Stimulated activated CD4-positive, alpha-beta T cell treated with anti-CD3 and anti-CD28 coated beads, TNF-alpha, amount 100 ng/mL, for 48 hours (primary cell): ENCODE results near the gene HSP90AA1.
"Not testable (repeated sequence)": the region's sequence is repeated elsewhere in the genome, so short reads cannot be mapped to it uniquely, and the experiment has no call there.

Experiments used
- DNase-seq, 3 donors: peaks; one replicate each; pipeline ENCODE4 v3.0.0-alpha.2; 2020; ENCODE audit warnings: low read depth in 3 of 3

Gene HSP90AA1

DNA sequence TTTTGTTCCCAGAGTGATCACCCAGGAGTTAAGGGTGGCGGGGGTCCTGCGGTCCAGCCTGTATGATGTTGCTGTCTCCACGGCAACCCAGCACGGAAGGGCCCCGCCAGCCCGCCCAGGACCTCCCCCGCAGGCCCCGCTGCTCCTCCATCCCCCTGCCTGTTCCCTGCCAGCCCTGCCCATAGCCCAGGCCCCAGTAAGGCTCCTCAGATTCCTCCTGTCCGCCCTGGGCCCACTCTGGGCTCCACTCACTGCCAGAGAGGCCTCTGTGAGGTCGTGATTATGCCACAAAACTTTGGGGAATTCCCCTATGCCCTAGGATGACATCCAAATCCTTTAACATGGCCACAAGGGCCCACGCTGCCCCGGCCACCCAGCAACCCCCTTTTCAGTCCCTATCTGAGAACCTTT is 20.8 kb downstream of the HSP90AA1 start:
- DNase-seq, result no peak

DNA sequence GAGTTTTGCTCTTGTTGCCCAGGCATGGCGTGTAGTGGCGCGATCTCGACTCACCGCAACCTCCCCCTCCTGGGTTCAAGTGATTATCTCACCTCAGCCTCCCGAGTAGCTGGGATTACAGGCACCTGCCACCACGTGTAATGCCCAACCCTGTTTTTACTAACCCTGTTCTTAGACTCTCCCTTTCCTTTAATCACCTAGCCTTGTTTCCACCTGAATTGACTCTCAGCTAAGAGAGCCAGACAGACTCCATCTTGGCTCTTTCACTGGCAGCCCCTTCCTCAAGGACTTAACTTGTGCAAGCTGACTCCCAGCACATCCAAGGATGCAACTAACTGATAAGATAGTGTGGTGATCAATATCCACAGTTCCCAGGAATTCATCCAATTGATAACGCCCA is 22.3 kb downstream of the HSP90AA1 start:
- DNase-seq, result not testable (repeated sequence)

- DNase-seq, result no peak
Measured at GRCh38 chr14:102063808-102064429, 22.9 kb downstream of the HSP90AA1 start.

GRCh38 chr14:102063109-102063807 is 23.6 kb downstream of the HSP90AA1 start:
- DNase-seq, result peak; percentile 40 to 55 (median 43)

DNA sequence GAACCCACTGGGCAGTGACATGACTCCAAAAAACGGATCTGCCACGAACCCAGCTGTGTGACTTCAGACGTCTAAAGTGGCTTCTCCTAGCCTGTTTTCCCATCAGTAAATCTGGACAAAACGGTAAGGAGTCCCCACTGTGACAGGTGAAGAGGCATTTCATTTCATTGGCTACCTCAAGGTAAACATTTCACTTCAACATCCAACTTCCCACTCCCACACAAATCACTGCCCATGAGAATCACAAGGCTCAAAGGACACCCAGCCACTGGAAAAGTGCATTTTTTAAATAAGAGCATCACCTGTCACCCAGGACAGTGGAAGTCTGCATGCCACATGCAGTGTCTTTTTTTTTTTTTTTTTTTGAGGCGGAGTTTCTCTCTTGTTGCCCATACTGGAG is 27.9 kb downstream of the HSP90AA1 start:
- DNase-seq, result no peak

DNA sequence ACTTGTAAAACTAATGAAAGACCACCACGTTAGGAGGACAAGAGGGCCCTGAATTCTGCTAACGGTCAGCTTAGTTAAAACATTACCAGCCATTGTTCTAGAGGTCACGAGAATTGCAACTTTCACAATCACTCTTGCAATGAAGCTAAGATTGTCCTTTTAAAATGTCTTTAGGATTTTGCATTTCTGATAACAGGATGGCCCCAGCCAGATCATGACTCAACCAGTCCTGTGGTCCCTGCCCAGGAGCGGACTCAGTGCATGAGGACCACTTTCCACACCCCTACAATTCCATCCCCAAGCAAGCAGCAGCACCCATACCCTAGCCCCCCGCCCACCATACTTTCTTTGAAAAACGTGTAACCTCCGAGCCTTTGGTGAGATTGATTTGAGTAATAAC is 28.7 kb downstream of the HSP90AA1 start:
- no peak for DNase-seq

GRCh38 chr14:102057480-102058114 is 29.2 kb downstream of the HSP90AA1 start:
- DNase-seq, result no peak

- no peak for DNase-seq
Measured at GRCh38 chr14:102056694-102057442, 30.0 kb downstream of the HSP90AA1 start.

- no peak for DNase-seq
Measured at GRCh38 chr14:102055181-102055901, 31.5 kb downstream of the HSP90AA1 start.

- no peak for DNase-seq
Measured at GRCh38 chr14:102052522-102052921, 34.3 kb downstream of the HSP90AA1 start.

DNA sequence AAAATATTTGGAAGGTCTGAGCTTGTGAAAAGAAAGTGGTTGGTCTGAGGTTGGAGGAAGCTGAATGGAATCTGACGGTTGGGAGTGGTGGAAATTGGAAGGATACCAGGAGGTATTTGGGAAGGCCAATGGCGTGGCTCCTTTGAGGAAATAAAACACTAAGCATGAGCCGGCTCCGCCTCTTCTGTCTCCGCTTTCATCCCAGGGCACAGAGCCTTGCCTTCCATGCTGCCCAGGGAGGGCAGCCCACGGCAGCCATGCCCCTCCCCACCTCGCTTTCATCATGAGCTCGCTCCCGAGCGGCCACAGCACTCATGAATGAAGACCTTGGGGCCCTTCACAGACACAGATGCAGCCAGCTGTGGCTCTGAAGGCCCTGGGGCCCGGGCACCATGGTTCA is 36.2 kb downstream of the HSP90AA1 start:
- no peak for DNase-seq

GRCh38 chr14:102050026-102050405 is 36.8 kb downstream of the HSP90AA1 start:
- DNase-seq, result no peak

DNA sequence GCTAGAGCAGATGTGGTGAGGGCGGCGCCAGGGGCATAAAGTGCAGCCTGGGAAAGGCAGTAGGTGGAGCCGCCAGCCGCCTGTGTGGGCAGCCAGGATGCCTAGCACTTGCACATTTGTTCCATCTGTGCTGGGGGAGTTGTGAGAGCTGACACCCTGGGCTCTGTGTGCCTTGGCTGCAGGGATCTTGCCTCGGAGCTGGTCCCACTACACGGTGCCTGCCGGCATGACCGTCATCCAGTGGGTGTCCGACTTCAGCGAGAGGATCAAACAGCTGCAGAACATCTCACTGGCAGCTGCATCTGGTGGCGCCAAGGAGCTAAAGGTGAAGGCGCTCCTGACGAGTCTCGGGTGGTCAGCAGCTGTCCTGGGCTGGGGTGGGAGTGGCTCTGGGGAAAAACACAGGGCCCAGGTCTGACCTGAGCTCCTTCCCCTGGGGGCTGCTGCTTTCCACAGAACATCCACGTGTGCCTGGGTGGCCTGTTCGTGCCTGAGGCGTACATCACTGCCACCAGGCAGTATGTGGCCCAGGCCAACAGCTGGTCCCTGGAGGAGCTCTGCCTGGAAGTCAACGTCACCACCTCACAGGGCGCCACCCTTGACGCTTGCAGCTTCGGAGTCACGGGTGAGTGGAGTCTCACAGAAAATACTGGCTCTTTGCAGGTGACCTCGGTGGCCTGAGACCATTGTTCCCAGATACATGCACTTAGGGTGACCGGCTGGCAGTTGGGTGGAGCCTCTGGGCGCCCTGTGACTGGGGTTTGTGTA is 37.4 kb downstream of the HSP90AA1 start:
- no peak for DNase-seq

DNA sequence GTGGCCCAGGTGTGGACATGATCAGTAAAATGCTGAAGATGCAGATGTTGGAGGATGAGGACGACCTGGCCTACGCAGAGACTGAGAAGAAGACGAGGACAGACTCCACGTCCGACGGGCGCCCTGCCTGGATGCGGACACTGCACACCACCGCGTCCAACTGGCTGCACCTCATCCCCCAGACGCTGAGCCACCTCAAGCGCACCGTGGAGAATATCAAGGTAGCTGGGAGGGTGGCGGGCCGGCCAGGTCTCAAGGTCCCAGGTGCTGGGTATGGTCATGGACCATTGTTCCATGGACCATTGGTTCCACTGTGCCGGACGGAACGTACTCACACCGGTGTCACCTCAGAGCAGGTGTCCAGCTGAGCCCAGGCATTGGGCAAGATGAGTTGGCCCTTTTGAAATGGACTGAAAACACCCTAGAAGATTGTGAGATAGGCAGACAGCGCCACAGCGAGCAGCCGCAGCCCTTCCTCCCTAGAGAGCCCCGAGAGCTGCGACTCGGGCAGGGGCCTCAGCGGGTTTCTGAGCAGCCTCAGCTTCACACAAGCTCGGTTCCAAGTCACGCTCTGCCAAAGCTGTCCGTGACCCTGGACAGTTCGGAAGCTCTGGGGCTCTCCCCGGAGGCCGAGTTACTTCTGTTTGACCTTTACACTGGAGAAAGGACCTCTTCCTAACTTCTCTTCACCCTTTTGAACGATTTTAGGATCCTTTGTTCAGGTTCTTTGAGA is 38.9 kb downstream of the HSP90AA1 start:
- no peak for DNase-seq

DNA sequence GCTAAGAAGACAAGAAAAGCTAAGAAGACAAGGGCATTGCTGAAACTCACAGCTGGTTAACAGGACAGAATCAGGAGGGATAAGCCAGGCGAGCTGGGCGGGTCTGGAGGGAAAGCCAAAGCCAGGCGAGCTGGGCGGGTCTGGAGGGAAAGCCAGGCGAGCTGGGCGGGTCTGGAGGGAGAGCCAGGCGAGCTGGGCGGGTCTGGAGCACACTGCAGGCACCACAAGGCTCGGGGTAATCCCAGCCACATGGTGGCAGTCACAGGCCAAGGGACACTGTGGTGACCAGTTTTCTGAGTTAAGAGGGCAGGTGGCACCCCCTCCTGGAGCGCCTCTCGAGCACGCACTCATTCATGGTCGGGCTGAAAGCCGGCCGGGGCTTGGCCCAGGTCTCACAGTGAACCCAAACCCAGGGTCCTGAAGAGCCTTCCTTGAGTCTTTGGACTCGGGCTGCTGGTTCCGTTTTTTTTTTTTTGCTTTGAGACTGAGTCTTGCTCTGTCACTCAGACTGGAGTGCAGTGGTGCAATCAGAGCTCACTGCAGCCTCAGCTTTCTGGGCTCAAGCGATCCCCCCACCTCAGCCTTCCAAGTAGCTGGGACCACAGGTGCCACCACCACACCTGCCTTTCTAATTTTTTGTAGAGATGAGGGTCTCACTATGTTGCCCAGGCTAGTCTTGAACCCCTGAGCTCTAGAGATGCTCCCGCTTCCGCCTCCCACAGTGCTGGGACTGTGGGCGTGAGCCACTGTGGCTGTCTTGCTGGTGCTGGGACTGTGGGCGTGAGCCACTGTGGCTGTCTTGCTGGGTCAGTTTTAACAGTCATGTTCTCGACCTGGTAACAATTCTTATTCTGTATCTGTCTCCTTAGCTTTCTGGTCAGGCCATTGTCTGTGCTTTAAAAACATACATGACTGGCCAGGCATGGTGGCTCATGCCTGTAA is 40.2 kb downstream of the HSP90AA1 start:
- no peak for DNase-seq

GRCh38 chr14:102044566-102044965 is 42.3 kb downstream of the HSP90AA1 start:
- no peak for DNase-seq

DNA sequence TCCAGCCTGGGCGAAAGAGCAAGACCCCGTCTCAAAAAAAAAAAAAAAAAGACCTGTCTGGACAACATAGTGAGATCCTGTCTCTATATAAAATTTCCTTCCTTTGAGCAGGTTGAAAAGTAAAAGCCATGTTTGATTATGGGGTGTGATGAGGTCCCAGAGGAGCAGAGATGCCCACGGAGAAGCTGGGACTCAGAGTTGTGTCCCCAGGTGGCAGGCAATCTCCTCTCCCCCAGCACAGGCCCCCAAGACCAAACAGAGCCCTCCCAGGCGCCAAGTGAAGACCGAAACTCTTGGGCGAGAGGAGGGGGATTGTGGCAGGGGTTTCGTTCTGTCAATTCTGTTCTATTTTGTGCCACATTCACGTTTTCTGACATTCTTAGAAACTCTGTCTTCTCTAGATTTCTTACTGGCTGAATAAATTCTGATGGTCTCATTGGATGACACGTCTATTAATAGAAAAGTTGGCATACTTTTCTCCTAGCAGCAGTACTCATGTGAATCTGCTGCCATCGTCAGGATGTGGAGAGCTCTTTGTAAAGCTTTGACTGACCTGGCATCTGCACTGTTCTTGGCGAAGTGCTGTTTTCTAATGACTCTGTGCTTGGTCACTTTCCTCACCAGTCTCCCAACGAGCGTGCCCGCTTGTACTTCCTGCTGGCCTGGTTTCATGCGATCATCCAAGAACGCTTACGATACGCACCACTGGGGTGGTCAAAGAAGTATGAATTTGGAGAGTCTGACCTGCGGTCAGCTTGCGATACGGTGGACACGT is 43.4 kb downstream of the HSP90AA1 start:
- no peak for DNase-seq

DNA sequence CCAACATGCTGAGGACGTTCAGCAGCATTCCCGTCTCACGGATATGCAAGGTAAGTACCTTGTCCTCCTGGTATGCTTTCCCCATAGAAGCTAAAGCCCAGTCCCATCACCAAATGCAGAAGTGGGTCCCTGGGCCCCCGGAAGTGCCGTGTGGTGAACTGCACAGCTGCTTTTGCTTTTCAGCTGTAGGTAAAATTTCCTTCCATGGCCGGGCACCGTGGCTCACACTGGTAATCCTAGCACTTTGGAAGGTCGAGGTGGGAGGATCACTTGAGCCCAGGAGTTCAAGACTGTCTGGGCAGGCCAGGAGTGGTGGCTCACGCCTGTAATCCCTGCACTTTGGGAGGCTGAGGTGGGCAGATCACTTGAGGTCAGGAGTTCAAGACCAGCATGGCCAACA is 44.1 kb downstream of the HSP90AA1 start:
- no peak for DNase-seq
